ENCODE measurements around the gene SLC5A12.
"Not testable (repeated sequence)": the region's sequence is repeated elsewhere in the genome, so short reads cannot be mapped to it uniquely, and the experiment has no call there.

The SLC5A12 gene

GRCh38 chr11:26665946-26666345 is 55.9 kb downstream of the SLC5A12 start:
- Histone ChIP-seq H3K9me3 (ENCODE audit: control insufficient read depth, low read length) (no peaks in the 10 kb centered on the region), H3K27me3 (replicated peaks; ENCODE audit: control insufficient read depth, insufficient read depth, low read length, poor library complexity, severe bottlenecking) (no peaks in the 10 kb centered on the region), H3K4me1 (ENCODE audit: control insufficient read depth, insufficient read depth, low read length, poor library complexity, severe bottlenecking) (no peaks in the 10 kb centered on the region), H3K36me3 (ENCODE audit: control insufficient read depth, insufficient read depth, low read length) (no peaks in the 10 kb centered on the region), H3K4me3 (ENCODE audit: insufficient read depth, low read depth, low read length, poor library complexity, severe bottlenecking) (no peak overlapping the region), H3K27ac (ENCODE audit: insufficient read depth, low read length, poor library complexity, severe bottlenecking) (no peak overlapping the region)
- no peak for DNase-seq

DNA sequence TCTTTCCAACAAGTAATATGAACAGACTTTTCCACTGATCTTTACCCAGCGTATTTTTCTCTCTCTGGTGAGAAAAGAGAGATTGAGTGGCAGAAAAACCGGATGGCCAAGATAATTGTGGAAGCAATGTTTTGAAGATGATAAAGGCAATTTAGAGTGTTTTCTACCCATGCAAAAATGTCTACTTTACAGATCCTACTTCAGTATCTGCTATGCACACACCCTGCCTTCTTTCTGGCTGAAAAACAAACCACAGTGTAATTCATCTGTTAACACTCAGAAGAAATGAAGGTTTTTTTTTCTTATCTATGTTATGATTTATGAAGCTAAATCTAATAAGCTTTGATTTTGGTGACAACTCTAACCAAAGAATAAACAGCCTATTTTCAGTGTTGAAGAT is 56.8 kb downstream of the SLC5A12 start:
- Histone ChIP-seq H3K36me3 (ENCODE audit: control insufficient read depth, insufficient read depth, low read length) (no peaks in the 10 kb centered on the region), H3K4me1 (ENCODE audit: control insufficient read depth, insufficient read depth, low read length, poor library complexity, severe bottlenecking) (no peaks in the 10 kb centered on the region), H3K27me3 (replicated peaks; ENCODE audit: control insufficient read depth, insufficient read depth, low read length, poor library complexity, severe bottlenecking) (no peaks in the 10 kb centered on the region), H3K4me3 (ENCODE audit: insufficient read depth, low read depth, low read length, poor library complexity, severe bottlenecking) (no peak overlapping the region), H3K27ac (ENCODE audit: insufficient read depth, low read length, poor library complexity, severe bottlenecking) (no peak overlapping the region), H3K9me3 (ENCODE audit: control insufficient read depth, low read length) (no peaks in the 10 kb centered on the region)
- DNase-seq, result no peak

GRCh38 chr11:26662916-26663315 is 58.9 kb downstream of the SLC5A12 start:
- H3K4me3 ChIP-seq (ENCODE audit: insufficient read depth, low read depth, low read length, poor library complexity, severe bottlenecking), result no peak overlapping the region

DNA sequence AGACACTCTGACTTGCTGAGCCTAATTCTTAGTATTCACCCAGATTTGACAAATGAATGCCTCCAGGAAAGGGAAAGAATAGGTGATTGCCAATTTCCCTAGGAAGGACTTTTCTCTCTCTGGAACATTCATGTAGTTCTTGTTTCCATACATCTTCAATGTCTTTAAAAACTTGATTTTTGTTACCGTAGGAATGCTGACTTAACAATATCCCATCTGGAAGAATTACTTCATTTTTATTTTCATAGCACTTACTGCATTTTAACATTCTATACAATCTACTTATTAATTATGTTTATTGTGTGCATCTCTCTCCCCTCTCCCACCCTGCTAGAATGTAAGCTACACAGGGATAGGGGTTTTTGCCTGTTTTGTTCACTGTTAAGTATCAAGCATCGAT is 66.6 kb downstream of the SLC5A12 start:
- Histone ChIP-seq H3K27me3 (replicated peaks; ENCODE audit: control insufficient read depth, insufficient read depth, low read length, poor library complexity, severe bottlenecking) (no peaks in the 10 kb centered on the region), H3K4me1 (ENCODE audit: control insufficient read depth, insufficient read depth, low read length, poor library complexity, severe bottlenecking) (no peaks in the 10 kb centered on the region), H3K9me3 (ENCODE audit: control insufficient read depth, low read length) (no peaks in the 10 kb centered on the region), H3K36me3 (ENCODE audit: control insufficient read depth, insufficient read depth, low read length) (no peaks in the 10 kb centered on the region), H3K4me3 (ENCODE audit: insufficient read depth, low read depth, low read length, poor library complexity, severe bottlenecking) (no peak overlapping the region), H3K27ac (ENCODE audit: insufficient read depth, low read length, poor library complexity, severe bottlenecking) (no peak overlapping the region)
- no peak for DNase-seq

More at GRCh38 chr11:26662916-26663315, 58.9 kb downstream of the SLC5A12 start:
- DNase-seq, result no peak
- Histone ChIP-seq H3K27ac (ENCODE audit: insufficient read depth, low read length, poor library complexity, severe bottlenecking) (no peak overlapping the region), H3K27me3 (replicated peaks; ENCODE audit: control insufficient read depth, insufficient read depth, low read length, poor library complexity, severe bottlenecking) (no peaks in the 10 kb centered on the region), H3K36me3 (ENCODE audit: control insufficient read depth, insufficient read depth, low read length) (no peaks in the 10 kb centered on the region), H3K9me3 (ENCODE audit: control insufficient read depth, low read length) (no peaks in the 10 kb centered on the region), H3K4me1 (ENCODE audit: control insufficient read depth, insufficient read depth, low read length, poor library complexity, severe bottlenecking) (no peaks in the 10 kb centered on the region)

DNA sequence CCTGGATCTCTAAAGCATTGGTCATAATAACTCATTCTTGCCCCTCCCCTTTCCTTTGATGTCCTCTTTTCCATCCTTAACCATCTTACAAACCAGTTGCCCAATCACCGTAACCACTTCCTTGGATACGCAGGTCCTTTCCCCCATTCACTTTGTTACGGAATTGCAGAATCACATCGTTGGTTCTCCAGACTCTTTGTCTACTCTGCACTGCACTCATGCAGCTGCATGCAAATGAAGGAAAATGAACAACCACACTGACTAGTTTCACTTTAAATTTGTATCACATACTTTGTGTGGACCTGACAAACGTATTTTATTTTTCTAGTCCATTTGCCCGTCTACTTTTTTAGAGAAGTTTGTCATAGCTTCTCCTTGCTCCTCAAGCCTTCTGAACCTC is 69.9 kb downstream of the SLC5A12 start:
- H3K9me3 ChIP-seq (ENCODE audit: control insufficient read depth, low read length), result no peaks in the 10 kb centered on the region

DNA sequence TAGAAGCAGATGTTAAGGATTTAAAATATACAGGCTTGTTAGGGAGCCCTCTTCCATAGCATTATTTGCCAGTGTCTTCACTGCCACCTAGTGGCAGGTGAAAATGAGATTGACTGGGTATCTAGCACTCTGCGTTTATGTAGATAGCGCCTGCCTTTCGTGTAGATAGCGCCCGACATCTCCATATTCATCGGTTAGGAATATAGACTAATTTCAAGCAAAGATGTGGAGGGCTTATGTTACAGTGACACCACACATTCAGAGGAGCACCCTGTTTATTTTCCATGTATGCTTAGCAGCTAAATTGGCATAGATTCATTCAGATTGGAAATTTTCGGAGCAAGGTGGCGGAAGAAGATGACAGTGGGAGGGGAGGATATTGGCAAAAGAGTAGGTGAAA is 72.0 kb downstream of the SLC5A12 start:
- DNase-seq, result no peak
- H3K4me3 ChIP-seq (ENCODE audit: insufficient read depth, low read depth, low read length, poor library complexity, severe bottlenecking), result no peak overlapping the region
- H3K27ac ChIP-seq (ENCODE audit: insufficient read depth, low read length, poor library complexity, severe bottlenecking), result no peak overlapping the region

More for the DNA sequence above, 69.9 kb downstream of the SLC5A12 start:
- Histone ChIP-seq H3K4me1 (ENCODE audit: control insufficient read depth, insufficient read depth, low read length, poor library complexity, severe bottlenecking) (no peaks in the 10 kb centered on the region), H3K27ac (ENCODE audit: insufficient read depth, low read length, poor library complexity, severe bottlenecking) (no peak overlapping the region), H3K36me3 (ENCODE audit: control insufficient read depth, insufficient read depth, low read length) (no peaks in the 10 kb centered on the region), H3K27me3 (replicated peaks; ENCODE audit: control insufficient read depth, insufficient read depth, low read length, poor library complexity, severe bottlenecking) (no peaks in the 10 kb centered on the region), H3K4me3 (ENCODE audit: insufficient read depth, low read depth, low read length, poor library complexity, severe bottlenecking) (no peak overlapping the region)
- no peak for DNase-seq

DNA sequence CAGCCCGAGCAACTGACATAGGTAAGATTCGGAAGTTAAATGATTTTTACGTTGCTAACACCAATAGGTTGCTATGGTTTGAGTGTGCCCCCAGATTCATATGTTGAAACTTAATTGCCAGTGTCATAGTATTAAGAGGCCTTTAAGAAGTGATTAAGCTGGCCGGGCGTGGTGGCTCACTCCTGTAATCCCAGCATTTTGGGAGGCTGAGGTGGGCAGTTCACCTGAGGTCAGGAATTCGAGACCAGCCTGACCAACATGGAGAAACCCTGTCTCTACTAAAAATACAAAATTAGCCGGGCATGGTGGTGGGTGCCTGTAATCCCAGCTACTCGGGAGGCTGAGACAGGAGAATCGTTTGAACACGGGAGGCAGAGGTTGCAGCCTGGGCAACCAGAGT is 78.5 kb downstream of the SLC5A12 start:
- H3K27me3 ChIP-seq (replicated peaks; ENCODE audit: control insufficient read depth, insufficient read depth, low read length, poor library complexity, severe bottlenecking); DNase-seq; H3K9me3 ChIP-seq (ENCODE audit: control insufficient read depth, low read length); H3K36me3 ChIP-seq (ENCODE audit: control insufficient read depth, insufficient read depth, low read length); H3K4me3 ChIP-seq (ENCODE audit: insufficient read depth, low read depth, low read length, poor library complexity, severe bottlenecking); H3K4me1 ChIP-seq (ENCODE audit: control insufficient read depth, insufficient read depth, low read length, poor library complexity, severe bottlenecking); H3K27ac ChIP-seq (ENCODE audit: insufficient read depth, low read length, poor library complexity, severe bottlenecking): not testable (repeated sequence)

More for the DNA sequence above, 72.0 kb downstream of the SLC5A12 start:
- no peaks in the 10 kb centered on the region for H3K36me3 ChIP-seq (ENCODE audit: control insufficient read depth, insufficient read depth, low read length)
- no peaks in the 10 kb centered on the region for H3K9me3 ChIP-seq (ENCODE audit: control insufficient read depth, low read length)
- H3K27me3 ChIP-seq (replicated peaks; ENCODE audit: control insufficient read depth, insufficient read depth, low read length, poor library complexity, severe bottlenecking), result no peaks in the 10 kb centered on the region
- H3K4me1 ChIP-seq (ENCODE audit: control insufficient read depth, insufficient read depth, low read length, poor library complexity, severe bottlenecking), result no peaks in the 10 kb centered on the region

- no peaks in the 10 kb centered on the region for H3K9me3 ChIP-seq (ENCODE audit: control insufficient read depth, low read length)
- no peak for DNase-seq
- no peak overlapping the region for H3K27ac ChIP-seq (ENCODE audit: insufficient read depth, low read length, poor library complexity, severe bottlenecking)
- H3K36me3 ChIP-seq (ENCODE audit: control insufficient read depth, insufficient read depth, low read length), result no peaks in the 10 kb centered on the region
- no peaks in the 10 kb centered on the region for H3K4me1 ChIP-seq (ENCODE audit: control insufficient read depth, insufficient read depth, low read length, poor library complexity, severe bottlenecking)
- H3K4me3 ChIP-seq (ENCODE audit: insufficient read depth, low read depth, low read length, poor library complexity, severe bottlenecking), result no peak overlapping the region
- no peaks in the 10 kb centered on the region for H3K27me3 ChIP-seq (replicated peaks; ENCODE audit: control insufficient read depth, insufficient read depth, low read length, poor library complexity, severe bottlenecking)
Measured at GRCh38 chr11:26632691-26633159, 89.1 kb downstream of the SLC5A12 start.

- H3K4me1 ChIP-seq (ENCODE audit: control insufficient read depth, insufficient read depth, low read length, poor library complexity, severe bottlenecking), result no peaks in the 10 kb centered on the region
- no peaks in the 10 kb centered on the region for H3K9me3 ChIP-seq (ENCODE audit: control insufficient read depth, low read length)
- H3K27ac ChIP-seq (ENCODE audit: insufficient read depth, low read length, poor library complexity, severe bottlenecking), result no peak overlapping the region
- no peak overlapping the region for H3K4me3 ChIP-seq (ENCODE audit: insufficient read depth, low read depth, low read length, poor library complexity, severe bottlenecking)
- H3K36me3 ChIP-seq (ENCODE audit: control insufficient read depth, insufficient read depth, low read length), result no peaks in the 10 kb centered on the region
- no peak for DNase-seq
- no peaks in the 10 kb centered on the region for H3K27me3 ChIP-seq (replicated peaks; ENCODE audit: control insufficient read depth, insufficient read depth, low read length, poor library complexity, severe bottlenecking)
Measured at GRCh38 chr11:26626346-26626745, 95.5 kb downstream of the SLC5A12 start.

DNA sequence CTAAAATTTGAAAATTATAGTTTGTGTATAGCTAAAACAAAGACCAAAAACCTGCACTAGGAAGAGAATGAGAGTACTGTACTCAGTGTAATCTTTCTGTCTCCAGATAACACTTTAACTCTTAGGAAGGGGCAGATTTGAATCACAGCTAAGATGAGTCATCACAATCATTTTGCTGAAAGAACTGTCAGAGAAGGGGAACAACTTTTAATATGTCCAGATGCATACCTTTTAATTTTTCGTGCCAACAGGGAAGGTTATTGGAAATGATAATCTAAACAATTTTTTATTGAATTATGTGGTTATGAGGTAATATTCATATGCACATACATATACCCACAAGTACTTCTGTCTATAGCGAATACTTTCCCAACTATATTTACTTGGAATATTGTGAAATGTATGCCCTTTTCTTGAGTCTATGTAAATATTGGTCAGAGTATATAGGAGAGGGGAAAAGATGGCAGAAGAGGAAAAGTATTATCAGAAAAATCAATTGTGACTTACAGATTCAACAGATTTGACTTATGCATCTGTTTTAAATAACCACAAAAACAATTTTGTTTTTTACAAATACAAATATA is 98.7 kb downstream of the SLC5A12 start:
- no peak for DNase-seq
- H3K9me3 ChIP-seq (ENCODE audit: control insufficient read depth, low read length), result no peaks in the 10 kb centered on the region
- H3K36me3 ChIP-seq (ENCODE audit: control insufficient read depth, insufficient read depth, low read length), result no peaks in the 10 kb centered on the region
- H3K4me1 ChIP-seq (ENCODE audit: control insufficient read depth, insufficient read depth, low read length, poor library complexity, severe bottlenecking), result no peaks in the 10 kb centered on the region
- no peak overlapping the region for H3K4me3 ChIP-seq (ENCODE audit: insufficient read depth, low read depth, low read length, poor library complexity, severe bottlenecking)
- no peaks in the 10 kb centered on the region for H3K27me3 ChIP-seq (replicated peaks; ENCODE audit: control insufficient read depth, insufficient read depth, low read length, poor library complexity, severe bottlenecking)
- no peak overlapping the region for H3K27ac ChIP-seq (ENCODE audit: insufficient read depth, low read length, poor library complexity, severe bottlenecking)

All from effector memory CD4-positive, alpha-beta T cell (primary cell).